GM19324 (cell line): Measurements from ENCODE around the gene ANTXR1.

ENCODE experiments used
- ATAC-seq: cut with Tn5 transposase; IDR thresholded peaks from one replicate; pipeline ENCODE4 v1.9.1; 2021; ENCODE audit warnings: mild to moderate bottlenecking, moderate library complexity; ENCODE audit not compliant: unreplicated experiment, low FRiP score

Gene ANTXR1

DNA sequence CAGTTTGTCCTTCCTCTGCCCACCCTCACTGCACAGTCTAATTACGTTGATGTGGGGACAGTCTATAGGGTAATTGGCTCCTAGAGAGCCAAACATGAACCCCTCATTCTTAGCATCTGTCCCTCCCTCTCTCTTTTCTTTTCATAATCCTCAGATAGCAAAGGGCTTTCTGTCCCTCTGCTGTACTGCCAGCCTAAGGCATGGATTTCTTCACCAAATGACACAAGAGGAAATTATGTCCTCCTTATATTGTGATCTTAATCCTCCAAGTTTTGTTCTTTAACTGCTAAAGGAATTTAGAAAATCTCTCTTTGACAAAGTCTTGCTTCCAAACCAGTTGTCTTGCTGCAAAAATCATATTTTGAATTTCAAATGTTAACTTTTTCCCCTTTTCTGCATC is 18.5 kb downstream of the ANTXR1 start:
- ATAC-seq = no peak

DNA sequence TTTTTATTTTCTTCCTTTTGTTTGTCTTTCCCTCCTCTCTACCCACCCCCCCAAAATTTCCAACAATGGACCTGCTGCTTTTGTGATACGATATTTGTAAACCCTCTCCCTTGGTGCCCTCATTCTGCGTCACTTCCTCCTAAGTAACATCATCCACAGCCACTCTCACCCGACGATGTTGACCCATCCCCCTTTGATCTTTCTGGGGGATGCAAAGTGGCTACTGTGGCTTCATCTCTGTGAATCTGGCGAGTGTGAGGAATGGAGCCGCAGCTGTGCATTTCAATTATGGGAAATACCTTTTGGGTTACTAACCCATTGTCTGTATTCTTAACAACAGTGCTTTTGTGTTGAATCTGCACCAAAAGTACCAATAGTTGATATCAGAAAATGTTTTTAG is 19.4 kb downstream of the ANTXR1 start:
- no peak for ATAC-seq

DNA sequence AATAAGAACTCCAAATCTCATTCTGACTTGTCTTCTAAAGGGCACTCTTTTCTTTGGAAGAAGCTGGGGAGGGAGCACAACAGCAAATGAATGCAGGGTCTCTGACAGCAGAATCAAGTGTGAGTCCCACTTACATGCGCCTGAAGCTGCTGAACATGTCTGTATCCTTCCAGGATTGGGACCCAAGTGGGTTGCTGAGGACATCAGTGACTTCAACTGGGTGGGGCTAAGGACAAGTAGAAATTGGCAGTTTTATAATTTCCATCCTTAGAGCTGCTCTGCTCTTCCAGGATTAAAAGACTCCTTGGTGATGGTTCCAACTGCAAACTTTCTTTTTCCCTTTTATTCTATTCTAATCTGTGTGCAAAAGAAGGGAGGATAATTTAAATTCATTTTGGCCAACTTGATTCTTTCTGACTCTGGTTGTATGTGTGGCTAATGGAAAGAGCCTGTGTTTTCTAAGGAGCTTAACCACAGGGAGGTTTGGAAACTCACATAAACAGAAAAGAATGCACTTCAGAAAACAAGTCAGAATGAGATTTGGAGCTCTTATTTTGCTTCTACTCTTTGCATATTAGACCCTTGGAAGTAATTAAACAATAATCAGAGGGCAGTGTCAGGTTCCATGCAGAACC is 20.6 kb downstream of the ANTXR1 start:
- no peak for ATAC-seq

GRCh38 chr2:69034122-69034521 is 21.1 kb downstream of the ANTXR1 start:
- ATAC-seq = no peak

DNA sequence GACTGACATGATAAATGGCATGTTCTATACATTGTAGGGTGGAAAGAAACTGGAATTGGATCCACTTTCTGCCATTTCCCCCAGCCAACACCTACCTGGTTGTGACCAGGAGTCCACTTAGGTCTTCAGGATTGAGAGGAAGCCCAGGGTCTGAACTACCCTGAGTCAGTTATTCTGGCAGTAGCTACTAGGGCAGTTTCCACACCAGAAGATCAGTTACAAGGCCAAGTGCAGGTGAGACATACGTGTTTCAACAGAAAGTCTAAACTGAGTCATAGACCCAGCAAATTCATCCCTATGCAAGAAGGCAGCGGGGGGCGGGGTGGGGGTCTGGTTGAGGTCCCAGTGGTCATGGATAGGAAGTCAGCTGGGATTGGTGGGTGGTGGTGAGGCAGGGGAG is 21.9 kb downstream of the ANTXR1 start:
- ATAC-seq = no peak

DNA sequence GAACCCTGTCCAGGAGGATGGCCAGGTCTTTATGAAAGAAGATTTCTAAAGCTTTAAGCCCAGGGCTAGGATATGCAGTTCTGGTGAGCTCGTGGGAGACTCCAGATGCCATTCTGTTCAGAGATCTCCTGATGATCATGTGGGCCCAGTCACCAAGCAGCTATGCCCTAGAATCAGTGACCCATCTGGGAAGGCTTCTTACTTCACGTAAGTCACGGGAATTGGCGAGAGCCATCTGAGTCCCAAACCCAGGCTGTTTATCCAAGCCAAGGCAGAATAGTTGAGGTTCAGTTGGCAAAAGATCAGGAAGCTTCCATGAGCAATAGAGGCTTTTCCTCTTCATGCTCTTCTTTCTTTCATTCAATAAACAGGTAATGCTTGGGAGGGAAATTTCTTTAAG is 23.9 kb downstream of the ANTXR1 start:
- no peak for ATAC-seq

- no peak for ATAC-seq
These were observed 28.2 kb downstream of the ANTXR1 start for GRCh38 chr2:69041214-69041613.

GRCh38 chr2:69043736-69044400 is 30.9 kb downstream of the ANTXR1 start:
- no peak for ATAC-seq

DNA sequence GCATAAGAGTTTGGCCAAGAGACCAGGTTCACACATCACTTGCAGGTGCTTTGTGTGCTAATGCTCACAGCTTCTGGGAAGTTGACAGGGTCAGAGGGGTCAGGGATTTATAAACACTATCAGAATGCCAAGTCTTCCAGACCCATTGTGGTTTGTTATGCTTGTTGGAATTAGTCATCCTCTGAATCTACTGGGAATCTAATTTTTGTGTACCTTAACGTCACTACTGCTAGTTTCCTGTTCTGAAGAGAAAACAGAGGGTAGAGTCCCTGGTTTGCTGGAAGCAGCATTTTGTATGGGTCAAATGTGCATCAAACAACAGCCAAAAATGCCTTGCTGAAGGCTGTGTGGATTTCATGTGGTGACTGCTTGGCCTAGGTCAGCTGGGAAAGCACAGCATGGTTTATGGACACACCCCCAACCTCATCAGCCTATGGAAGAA is 33.3 kb downstream of the ANTXR1 start:
- no peak for ATAC-seq

- no peak for ATAC-seq
These were observed 34.7 kb downstream of the ANTXR1 start for GRCh38 chr2:69047625-69048145.

- no peak for ATAC-seq
These were observed 37.8 kb downstream of the ANTXR1 start for GRCh38 chr2:69050802-69051201.

DNA sequence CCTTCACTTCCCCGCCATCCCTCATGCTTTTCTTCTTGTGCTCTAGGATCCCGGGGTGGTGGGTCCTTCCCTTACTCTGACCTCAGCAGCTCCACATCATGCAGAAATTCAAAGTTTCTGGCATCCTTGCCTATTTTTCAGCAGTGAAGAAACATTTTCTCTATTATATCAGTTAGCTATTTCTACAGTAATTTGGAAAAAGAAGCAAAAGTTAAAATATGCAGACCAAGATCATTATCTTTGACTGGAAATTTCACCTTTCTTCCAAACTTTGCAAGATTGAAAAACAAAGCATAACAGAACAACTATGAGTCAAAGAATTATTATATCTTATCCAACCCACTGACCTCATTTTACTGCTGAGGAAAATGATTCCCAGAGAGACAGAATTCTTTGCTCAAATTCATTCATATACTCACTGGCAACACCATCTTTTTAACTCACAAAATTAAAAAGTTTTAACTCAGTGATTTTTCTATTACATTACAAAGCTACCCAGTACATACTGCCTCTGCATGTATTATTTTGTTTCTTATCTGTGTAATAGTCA is 40.5 kb downstream of the ANTXR1 start:
- ATAC-seq = no peak

DNA sequence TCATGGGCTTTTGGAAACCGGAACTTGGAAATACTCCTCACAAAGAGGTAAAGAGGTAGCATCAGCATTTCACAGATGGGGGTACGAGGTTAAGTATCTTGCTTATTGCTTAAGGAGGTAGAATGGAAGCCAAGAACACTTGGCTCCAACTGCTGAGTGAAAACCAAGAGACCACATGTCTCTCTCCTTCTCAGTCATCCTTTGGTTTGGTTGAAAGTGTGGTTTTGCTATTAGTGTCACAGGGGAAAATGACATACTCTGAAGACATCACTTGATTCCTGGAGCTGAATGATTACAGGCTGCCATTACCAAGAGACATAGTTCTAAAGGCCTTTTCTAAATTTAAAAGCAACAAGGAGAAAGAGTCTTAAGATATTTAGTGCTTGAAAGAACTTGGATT is 41.5 kb downstream of the ANTXR1 start:
- ATAC-seq = no peak

DNA sequence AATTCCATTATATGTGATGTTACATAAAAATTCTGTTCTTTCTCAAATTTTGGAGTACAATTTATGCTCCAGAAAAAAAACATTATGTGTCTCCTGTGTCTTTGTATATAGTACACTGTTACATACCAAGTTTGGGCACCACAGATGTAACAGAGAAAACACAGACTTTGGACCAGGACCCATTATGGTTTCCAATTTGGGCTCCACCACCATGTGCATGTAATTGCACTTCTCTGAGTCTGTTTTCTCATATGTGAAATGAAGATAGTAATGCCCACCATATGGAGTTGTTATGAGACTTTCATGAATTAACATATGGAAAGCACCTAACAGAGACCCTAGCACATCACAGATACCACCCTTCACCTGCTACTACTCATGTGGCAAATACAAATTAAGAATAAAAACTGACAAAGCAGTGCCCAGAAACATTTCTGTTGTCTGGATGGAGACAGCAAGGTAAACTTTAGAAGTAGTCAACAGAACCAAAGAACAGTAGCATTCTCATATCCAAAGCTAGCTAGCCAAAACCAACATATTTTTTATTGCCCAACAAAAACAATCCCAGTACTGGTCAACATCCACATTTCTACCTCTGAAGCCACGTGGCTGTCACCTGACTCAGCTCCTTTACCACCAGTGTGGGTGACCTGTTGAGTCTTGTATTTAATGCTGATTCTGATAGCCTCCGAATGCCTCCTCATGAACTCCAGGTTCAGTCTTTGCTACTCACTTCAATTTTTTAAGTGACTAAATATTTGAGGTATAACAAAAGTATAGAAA is 42.9 kb downstream of the ANTXR1 start:
- no peak for ATAC-seq

GRCh38 chr2:69057660-69058059 is 44.7 kb downstream of the ANTXR1 start:
- no peak for ATAC-seq

GRCh38 chr2:69059731-69060290 is 46.8 kb downstream of the ANTXR1 start:
- ATAC-seq = no peak

GRCh38 chr2:69060938-69061501 is 48.0 kb downstream of the ANTXR1 start:
- no peak for ATAC-seq

GRCh38 chr2:69061525-69061924 is 48.5 kb downstream of the ANTXR1 start:
- ATAC-seq = no peak

DNA sequence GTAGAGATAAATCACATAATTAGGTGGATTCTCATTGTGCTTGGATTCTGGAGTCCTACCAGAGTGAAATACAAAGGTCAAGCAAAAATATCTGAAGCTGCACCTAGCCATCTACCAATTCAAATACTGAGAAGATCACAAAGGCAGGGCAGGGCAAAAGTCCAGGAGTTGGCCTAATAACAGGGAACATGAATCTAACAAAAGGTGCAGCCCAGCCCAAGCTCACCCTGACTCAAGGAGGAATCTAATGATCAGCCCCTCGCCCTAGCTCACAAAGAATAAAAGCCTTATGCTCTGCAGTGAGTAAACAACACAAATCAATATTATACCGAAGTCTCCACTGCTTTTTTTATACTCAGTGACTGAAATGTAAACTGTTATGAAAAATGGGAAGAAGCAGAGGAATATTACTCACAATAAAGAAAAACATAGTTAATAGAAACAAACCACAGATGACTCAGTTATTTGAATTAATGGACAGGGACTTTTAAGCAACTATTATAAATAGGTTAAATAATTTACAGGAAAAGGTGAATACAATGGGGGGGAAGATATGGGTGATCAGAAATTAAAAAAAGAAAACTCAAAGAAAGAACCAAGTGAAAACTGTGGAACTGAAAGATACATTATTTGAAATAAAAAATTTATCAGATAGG is 49.5 kb downstream of the ANTXR1 start:
- ATAC-seq = no peak

DNA sequence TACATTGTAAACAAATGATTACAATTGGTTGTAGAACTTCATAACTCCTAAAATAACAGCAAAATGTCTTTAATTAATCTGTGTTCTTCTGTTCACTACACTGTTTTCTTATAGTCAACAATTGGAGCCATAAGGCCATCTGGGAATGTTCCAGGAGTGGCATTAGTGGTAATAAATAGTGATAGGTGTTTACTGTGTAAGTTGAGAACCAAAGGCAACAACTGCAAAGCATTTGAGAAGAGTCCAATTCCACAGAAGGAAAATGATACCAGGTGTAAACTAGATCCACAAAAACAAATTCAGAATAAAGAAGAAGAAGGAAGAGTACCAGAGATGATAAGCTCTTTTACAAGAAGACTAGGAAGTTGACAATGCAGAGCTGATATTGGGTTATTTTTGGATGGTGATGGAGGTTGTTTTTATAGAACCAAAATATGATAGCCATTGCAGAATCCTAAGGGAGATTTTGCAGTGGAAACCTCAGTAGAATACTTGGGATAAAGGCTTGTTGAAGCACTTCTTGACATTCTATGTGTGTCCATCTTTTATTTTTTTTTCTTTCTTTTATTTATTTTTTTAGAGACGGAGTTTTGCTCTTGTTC is 52.9 kb downstream of the ANTXR1 start:
- no peak for ATAC-seq
